Neutrophil (primary cell): Measurements from ENCODE around the gene ASPSCR1.
A peak's percentile ranks its signal among the peaks of the same experiment; 100 is the strongest.

Experiments
- H3K27ac ChIP-seq: fragments of 200-600 bp; sonication (generic); 2 replicates; pipeline ENCODE4 v1.5.1; 2016; ENCODE audit warnings: mild to moderate bottlenecking, moderate library complexity
- H3K27me3 ChIP-seq: fragments of 200-600 bp; sonication (generic); 2 replicates; pipeline ENCODE4 v1.6.0; 2016; ENCODE audit warnings: mild to moderate bottlenecking
- H3K36me3 ChIP-seq: fragments of 200-600 bp; sonication (generic); 2 replicates; pipeline ENCODE4 v1.5.1; 2017
- H3K4me1 ChIP-seq, 2 experiments: fragments of 200-600 bp in 1 of 2; sonication (generic) in 1 of 2; 1 replicate in 1 of 2; 2 replicates in 1 of 2; pipeline versions ENCODE4 v1.5.1 to v1.6.1; 2013 to 2016; ENCODE audit warnings: low read depth in 1 of 2, low read length in 1 of 2, mild to moderate bottlenecking in 1 of 2, moderate library complexity in 1 of 2; ENCODE audit not compliant: control insufficient read depth in 1 of 2, insufficient read depth in 1 of 2
- H3K4me3 ChIP-seq, 2 experiments: fragments of 200-600 bp in 1 of 2; sonication (generic) in 1 of 2; 1 replicate in 1 of 2; 2 replicates in 1 of 2; pipeline ENCODE4 v1.5.1; 2013 to 2016; ENCODE audit warnings: low read depth in 1 of 2, low read length in 1 of 2, mild to moderate bottlenecking in 1 of 2, moderate library complexity in 1 of 2
- H3K9me3 ChIP-seq: fragments of 200-600 bp; sonication (generic); 2 replicates; pipeline ENCODE4 v1.5.1; 2016
- CTCF ChIP-seq: fragments of 200-600 bp; sonication (generic); IDR thresholded peaks from 2 replicates; pipeline ENCODE4 v1.5.1; 2016; ENCODE audit warnings: antibody characterized with exemption

Gene ASPSCR1

GRCh38 chr17:82033359-82034085 lies 56.1 kb downstream of the ASPSCR1 start:
- Histone ChIP-seq H3K27me3 (peaks cover 24% of the 10 kb centered on the region), H3K27ac (no peak overlapping the region), H3K4me3 (no peak overlapping the region), H3K36me3 (no peaks in the 10 kb centered on the region), H3K4me1 (peaks cover 41 to 52% of the 10 kb centered on the region in 2 experiments), H3K9me3 (no peaks in the 10 kb centered on the region)
- no peak for TF ChIP-seq CTCF

- Histone ChIP-seq H3K4me3 (no peak overlapping the region), H3K27me3 (peaks cover 24% of the 10 kb centered on the region), H3K36me3 (no peaks in the 10 kb centered on the region), H3K4me1 (peaks cover 41 to 52% of the 10 kb centered on the region in 2 experiments), H3K9me3 (no peaks in the 10 kb centered on the region), H3K27ac (no peak overlapping the region)
- TF ChIP-seq CTCF: no peak
Observed at GRCh38 chr17:82034371-82035011, 57.1 kb downstream of the ASPSCR1 start.

GRCh38 chr17:82035488-82035887 lies 58.1 kb downstream of the ASPSCR1 start:
- Histone ChIP-seq H3K4me3 (no peak overlapping the region), H3K9me3 (no peaks in the 10 kb centered on the region), H3K36me3 (no peaks in the 10 kb centered on the region), H3K4me1 (peaks cover 32 to 43% of the 10 kb centered on the region in 2 experiments), H3K27ac (no peak overlapping the region), H3K27me3 (peaks cover 21% of the 10 kb centered on the region)
- TF ChIP-seq CTCF: no peak

GRCh38 chr17:82035956-82036633 lies 58.7 kb downstream of the ASPSCR1 start:
- no peaks in the 10 kb centered on the region for H3K36me3 ChIP-seq

GRCh38 chr17:82036634-82037091 lies 59.2 kb downstream of the ASPSCR1 start:
- H3K4me1 ChIP-seq: peaks cover 25 to 35% of the 10 kb centered on the region in 2 experiments
- no peak for TF ChIP-seq CTCF
- H3K4me3 ChIP-seq: peak overlapping the region; percentile 67 to 80
- H3K27ac ChIP-seq: peak overlapping the region; percentile 90
- H3K9me3 ChIP-seq: no peaks in the 10 kb centered on the region
- H3K36me3 ChIP-seq: no peaks in the 10 kb centered on the region
- peaks cover 12% of the 10 kb centered on the region for H3K27me3 ChIP-seq

More at GRCh38 chr17:82035956-82036633, 58.7 kb downstream of the ASPSCR1 start:
- Histone ChIP-seq H3K27ac (peak overlapping the region; percentile 90), H3K4me1 (peaks cover 26 to 36% of the 10 kb centered on the region in 2 experiments), H3K9me3 (no peaks in the 10 kb centered on the region), H3K4me3 (peak overlapping the region; percentile 67 to 80), H3K27me3 (peaks cover 15% of the 10 kb centered on the region)
- TF ChIP-seq CTCF: no peak
